GM23248 (cell line): Measurements from ENCODE around the gene RAB15.

Experiments
- EZH2 ChIP-seq: fragments of 200-600 bp; sonication (generic); IDR thresholded peaks from 2 replicates; pipeline ENCODE4 v1.6.1; 2018; ENCODE audit warnings: antibody characterized with exemption, mild to moderate bottlenecking; ENCODE audit not compliant: insufficient read depth, poor library complexity, severe bottlenecking
- EZH2phosphoT487 ChIP-seq: fragments of 200-600 bp; sonication (generic); IDR thresholded peaks from 2 replicates; pipeline ENCODE4 v1.6.1; 2018; ENCODE audit warnings: antibody characterized with exemption, moderate library complexity, mild to moderate bottlenecking, low read depth; ENCODE audit not compliant: insufficient read depth

- TF ChIP-seq EZH2 (no peak), EZH2phosphoT487 (no peak)
Measured at GRCh38 chr14:64973026-64973442, 898 bp upstream of the RAB15 start.
